ENCODE results near the gene PTPRG.

The PTPRG gene

GRCh38 chr3:62178032-62178431 is 616.7 kb downstream of the PTPRG start:
- no peak for DNase-seq

GRCh38 chr3:62178739-62179600 is 617.6 kb downstream of the PTPRG start:
- DNase-seq: no peak

- DNase-seq: no peak
Observed at GRCh38 chr3:62180514-62180913, 619.1 kb downstream of the PTPRG start.

GRCh38 chr3:62183087-62183486 is 621.7 kb downstream of the PTPRG start:
- no peak for DNase-seq

GRCh38 chr3:62183969-62184368 is 622.6 kb downstream of the PTPRG start:
- DNase-seq: no peak

- DNase-seq: no peak
Observed at GRCh38 chr3:62184559-62184958, 623.2 kb downstream of the PTPRG start.

GRCh38 chr3:62187022-62187431 is 625.7 kb downstream of the PTPRG start:
- no peak for DNase-seq

GRCh38 chr3:62188681-62189375 is 627.5 kb downstream of the PTPRG start:
- peak; percentile 4 to 12 for DNase-seq

- DNase-seq: no peak
Observed at GRCh38 chr3:62189376-62189698, 628.0 kb downstream of the PTPRG start.

- no peak for DNase-seq
Observed at GRCh38 chr3:62192891-62193290, 631.5 kb downstream of the PTPRG start.

- no peak for DNase-seq
Observed at GRCh38 chr3:62193586-62194345, 632.4 kb downstream of the PTPRG start.

GRCh38 chr3:62197350-62198012 is 636.1 kb downstream of the PTPRG start:
- DNase-seq: no peak

GRCh38 chr3:62199126-62199525 is 637.8 kb downstream of the PTPRG start:
- DNase-seq: no peak

GRCh38 chr3:62201438-62202035 is 640.2 kb downstream of the PTPRG start:
- no peak for DNase-seq

- DNase-seq: no peak
Observed at GRCh38 chr3:62203152-62203551, 641.8 kb downstream of the PTPRG start.

GRCh38 chr3:62203561-62203960 is 642.2 kb downstream of the PTPRG start:
- DNase-seq: no peak

- DNase-seq: no peak
Observed at GRCh38 chr3:62207197-62207596, 645.8 kb downstream of the PTPRG start.

GRCh38 chr3:62208385-62208784 is 647.0 kb downstream of the PTPRG start:
- DNase-seq: no peak

- DNase-seq: no peak
Observed at GRCh38 chr3:62209101-62209500, 647.7 kb downstream of the PTPRG start.

GRCh38 chr3:62210011-62210410 is 648.6 kb downstream of the PTPRG start:
- no peak for DNase-seq

GRCh38 chr3:62211675-62212429 is 650.5 kb downstream of the PTPRG start:
- DNase-seq: no peak

GRCh38 chr3:62214850-62215249 is 653.5 kb downstream of the PTPRG start:
- no peak for DNase-seq

All from NCI-H187 (cell line).